Thoracic aorta (tissue), 2 donors: ENCODE results near the gene KDM5B. TPM values are rescaled to one million over a fixed set of nuclear protein-coding genes. Genes with fewer than 3 reads are reported as not detected.

Experiments
- ATAC-seq: fragments of 150-250 bp; one replicate; pipeline ENCODE4 v1.8.0; 2017; ENCODE audit warnings: low read depth; ENCODE audit not compliant: insufficient number of reproducible peaks, low FRiP score
- DNase-seq: peaks from one replicate; pipeline ENCODE4 v3.0.0-alpha.2; 2020; ENCODE audit warnings: low spot score
- H3K27ac ChIP-seq, 2 donors: fragments of 200-600 bp; sonication (generic); 1 replicate in 1 of 2; 2 replicates in 1 of 2; pipeline ENCODE4 v1.5.1; 2016; ENCODE audit warnings: mild to moderate bottlenecking in 2 of 2, moderate library complexity in 2 of 2
- H3K27me3 ChIP-seq: fragments of 200-600 bp; sonication (generic); replicated peaks from 2 replicates; pipeline ENCODE4 v1.6.0; 2016; ENCODE audit warnings: mild to moderate bottlenecking; ENCODE audit not compliant: insufficient read depth
- H3K36me3 ChIP-seq: fragments of 200-600 bp; sonication (generic); one replicate; pipeline ENCODE4 v1.5.1; 2016
- H3K4me1 ChIP-seq, 2 donors: fragments of 200-600 bp; sonication (generic); 1 replicate in 1 of 2; 2 replicates in 1 of 2; pipeline versions ENCODE4 v1.5.1 to v1.6.0; 2016; ENCODE audit warnings: low read depth in 2 of 2, mild to moderate bottlenecking in 1 of 2; ENCODE audit not compliant: control insufficient read depth in 1 of 2
- H3K4me3 ChIP-seq: fragments of 200-600 bp; sonication (generic); 2 replicates; pipeline ENCODE4 v1.5.1; 2016; ENCODE audit warnings: mild to moderate bottlenecking
- H3K9me3 ChIP-seq: fragments of 200-600 bp; sonication (generic); 2 replicates; pipeline ENCODE4 v1.5.1; 2016
- CTCF ChIP-seq: fragments of 200-600 bp; sonication (generic); IDR thresholded peaks from one replicate; pipeline ENCODE4 v1.5.1; 2019; ENCODE audit warnings: antibody characterized with exemption
- total RNA-seq, 2 donors: library from RNA; depleted of rRNA; stranded (reverse); fragments of >200 nt; gene quantifications; one replicate each; pipeline versions ENCODE4 v1.1.0 to v1.2.3, GENCODE V29; 2016

KDM5B gene
- total RNA-seq, 2 donors from 2014 or later, result 32.0 to 42.0 TPM

- ATAC-seq, result no peak
- no peak for TF ChIP-seq CTCF
Measured at GRCh38 chr1:202681736-202682420, 126.3 kb downstream of the KDM5B start.

GRCh38 chr1:202680586-202681352 lies 127.5 kb downstream of the KDM5B start:
- no peak for DNase-seq

More at GRCh38 chr1:202681736-202682420, 126.3 kb downstream of the KDM5B start:
- no peaks in the 10 kb centered on the region for H3K36me3 ChIP-seq
- no peaks in the 10 kb centered on the region for H3K4me1 ChIP-seq
- no peak overlapping the region for H3K27ac ChIP-seq
- H3K4me3 ChIP-seq, result no peak overlapping the region
- H3K9me3 ChIP-seq, result no peaks in the 10 kb centered on the region
- no peak for DNase-seq
- H3K27me3 ChIP-seq, result no peaks in the 10 kb centered on the region

GRCh38 chr1:202679406-202680177 lies 128.6 kb downstream of the KDM5B start:
- H3K4me3 ChIP-seq, result no peak overlapping the region
- H3K9me3 ChIP-seq, result no peaks in the 10 kb centered on the region
- H3K36me3 ChIP-seq, result no peaks in the 10 kb centered on the region
- no peak for TF ChIP-seq CTCF
- ATAC-seq, result no peak
- no peak overlapping the region for H3K27ac ChIP-seq
- H3K4me1 ChIP-seq, result no peaks in the 10 kb centered on the region
- no peak for DNase-seq
- H3K27me3 ChIP-seq, result no peaks in the 10 kb centered on the region

More at GRCh38 chr1:202680586-202681352, 127.5 kb downstream of the KDM5B start:
- Histone ChIP-seq H3K27me3 (no peaks in the 10 kb centered on the region), H3K27ac (no peak overlapping the region), H3K36me3 (no peaks in the 10 kb centered on the region), H3K4me3 (no peak overlapping the region), H3K9me3 (no peaks in the 10 kb centered on the region), H3K4me1 (no peaks in the 10 kb centered on the region)
- no peak for ATAC-seq
- TF ChIP-seq CTCF, result no peak

- no peaks in the 10 kb centered on the region for H3K36me3 ChIP-seq
- H3K4me1 ChIP-seq, result no peaks in the 10 kb centered on the region
- no peak for TF ChIP-seq CTCF
- H3K9me3 ChIP-seq, result no peaks in the 10 kb centered on the region
- no peak overlapping the region for H3K27ac ChIP-seq
- no peak overlapping the region for H3K4me3 ChIP-seq
- H3K27me3 ChIP-seq, result no peaks in the 10 kb centered on the region
- ATAC-seq (no peak), DNase-seq (no peak)
Measured at GRCh38 chr1:202677433-202677832, 130.8 kb downstream of the KDM5B start.

Other genes starting within 250 kb of the KDM5B start
- gene SYT2, start 98.0 kb downstream of the KDM5B start, total RNA-seq, result under 1 TPM in 1 of 2 donors, not detected in 1; under 0.01 TPM
- gene PCAT6, start 2.5 kb upstream of the KDM5B start, total RNA-seq, result not detected
- gene RABIF, start 80.7 kb upstream of the KDM5B start, total RNA-seq, result 1 to 10 TPM; 5.0 to 6.0 TPM
- gene KLHL12, start 118.8 kb upstream of the KDM5B start, total RNA-seq, result 10 to 100 TPM; 12.6 to 18.5 TPM
- gene ADIPOR1, start 149.9 kb upstream of the KDM5B start, total RNA-seq, result 10 to 100 TPM; 91.8 to 98.6 TPM
- 10 to 100 TPM; 41.6 to 61.9 TPM for gene CYB5R1, start 158.8 kb upstream of the KDM5B start, total RNA-seq
- gene TMEM183A, start 199.0 kb upstream of the KDM5B start, total RNA-seq, result 10 to 100 TPM; 54.3 to 72.6 TPM
- gene PPFIA4, start 218.1 kb upstream of the KDM5B start, total RNA-seq, result 10 to 100 TPM; 13.5 to 16.5 TPM